Calu3 (cell line): ENCODE data around the gene URI1. TPM values are rescaled to one million over a fixed set of nuclear protein-coding genes. Genes with fewer than 3 reads are reported as not detected.
"Not testable (repeated sequence)": the region's sequence is repeated elsewhere in the genome, so short reads cannot be mapped to it uniquely, and the experiment has no call there.

Experiments used
- BruUV-seq: library from RNA; stranded (reverse); fragments of 400-500 nt; replicated peaks from 2 replicates; lab custom pipeline; 2021; lab: Mats Ljungman, UMichigan
- CTCF ChIA-PET: fragments of 300-600 bp; sonication (Branson Sonifier 250); formaldehyde crosslinking; loops from one replicate; lab custom pipeline; 2022; ENCODE audit warnings: antibody characterized with exemption; lab: Charles Lee
- DNase-seq: peaks from one replicate; pipeline ENCODE4 v3.0.0; 2022
- H3K27ac Mint-ChIP-seq: one replicate; pipeline ENCODE4 v1.8.0; 2022; ENCODE audit warnings: mixed read lengths; ENCODE audit not compliant: unreplicated experiment
- H3K27me3 Mint-ChIP-seq: one replicate; pipeline ENCODE4 v1.8.0; 2022; ENCODE audit warnings: mixed read lengths; ENCODE audit not compliant: unreplicated experiment
- H3K36me3 Mint-ChIP-seq: one replicate; pipeline ENCODE4 v1.8.0; 2022; ENCODE audit warnings: mild to moderate bottlenecking, moderate library complexity, mixed read lengths; ENCODE audit not compliant: insufficient read depth, unreplicated experiment
- H3K4me1 Mint-ChIP-seq: one replicate; pipeline ENCODE4 v1.8.0; 2022; ENCODE audit warnings: mild to moderate bottlenecking, low read depth, mixed read lengths; ENCODE audit not compliant: unreplicated experiment
- H3K4me3 Mint-ChIP-seq: one replicate; pipeline ENCODE4 v1.8.0; 2022; ENCODE audit warnings: mild to moderate bottlenecking, low read depth, moderate library complexity, mixed read lengths; ENCODE audit not compliant: unreplicated experiment
- H3K9me3 Mint-ChIP-seq: one replicate; pipeline ENCODE4 v1.8.0; 2022; ENCODE audit warnings: low read depth, mixed read lengths; ENCODE audit not compliant: unreplicated experiment
- CTCF ChIP-seq: fragments of 200-600 bp; IDR thresholded peaks from one replicate; pipeline ENCODE4 v1.8.0; 2022; ENCODE audit warnings: antibody characterized with exemption; ENCODE audit not compliant: unreplicated experiment
- intact Hi-C: fragments of 100-400 bp; cut with micrococcal nuclease; formaldehyde crosslinking; loops from one replicate; pipeline ENCODE4 v1.10.0; 2022; ENCODE audit not compliant: unreplicated experiment
- total RNA-seq: library from RNA; stranded (reverse); gene quantifications from 2 replicates; pipeline ENCODE4 v1.2.3, GENCODE V29; 2022

URI1 gene
- total RNA-seq, 1 experiment from 2014 or later: 50.6 TPM

GRCh38 chr19:29945017-29945416, 3.0 kb downstream of the URI1 start:
- CTCF ChIA-PET: no interaction called here
- no TSS peak for BruUV-seq
- no peak overlapping the region for H3K27ac Mint-ChIP-seq
- no peaks in the 10 kb centered on the region for H3K27me3 Mint-ChIP-seq
- TF ChIP-seq CTCF: no peak
- H3K4me1 Mint-ChIP-seq: peaks cover 33% of the 10 kb centered on the region
- intact Hi-C loops: no loop called here
- H3K36me3 Mint-ChIP-seq: peaks cover 22% of the 10 kb centered on the region
- DNase-seq: no peak
- no peak overlapping the region for H3K4me3 Mint-ChIP-seq
- peaks cover 3% of the 10 kb centered on the region for H3K9me3 Mint-ChIP-seq

- H3K27me3 Mint-ChIP-seq: no peaks in the 10 kb centered on the region
- no peak for TF ChIP-seq CTCF
- H3K4me1 Mint-ChIP-seq: peaks cover 37% of the 10 kb centered on the region
- intact Hi-C loops: no loop called here
- no peak overlapping the region for H3K27ac Mint-ChIP-seq
- H3K4me3 Mint-ChIP-seq: no peak overlapping the region
- no peak for DNase-seq
- BruUV-seq: no TSS peak
- H3K9me3 Mint-ChIP-seq: peaks cover 3% of the 10 kb centered on the region
- peaks cover 24% of the 10 kb centered on the region for H3K36me3 Mint-ChIP-seq
- CTCF ChIA-PET: interaction anchor here (0.6 kb wide), 1 partner anchor 15 kb away, joined by 4 read pairs; no protein-coding TSS in a partner anchor
Measured at GRCh38 chr19:29945433-29945832, 3.4 kb downstream of the URI1 start.

- BruUV-seq: no TSS peak
- intact Hi-C loops: no loop called here
- Mint-ChIP-seq H3K27ac (no peak overlapping the region), H3K27me3 (no peaks in the 10 kb centered on the region), H3K4me3 (no peak overlapping the region), H3K36me3 (peaks cover 26% of the 10 kb centered on the region), H3K9me3 (peaks cover 3% of the 10 kb centered on the region), H3K4me1 (peaks cover 41% of the 10 kb centered on the region)
- CTCF ChIA-PET: no interaction called here
- TF ChIP-seq CTCF: no peak
- DNase-seq: no peak
Measured at GRCh38 chr19:29946645-29947044, 4.6 kb downstream of the URI1 start.

GRCh38 chr19:29947871-29948270, 5.8 kb downstream of the URI1 start:
- no peak for DNase-seq
- H3K27me3 Mint-ChIP-seq: no peaks in the 10 kb centered on the region
- H3K27ac Mint-ChIP-seq: no peak overlapping the region
- no peak overlapping the region for H3K4me3 Mint-ChIP-seq
- intact Hi-C loops: no loop called here
- CTCF ChIA-PET: no interaction called here
- H3K36me3 Mint-ChIP-seq: peaks cover 17% of the 10 kb centered on the region
- peaks cover 41% of the 10 kb centered on the region for H3K4me1 Mint-ChIP-seq
- BruUV-seq: no TSS peak
- H3K9me3 Mint-ChIP-seq: peaks cover 3% of the 10 kb centered on the region
- no peak for TF ChIP-seq CTCF

- H3K4me1 Mint-ChIP-seq: peaks cover 41% of the 10 kb centered on the region
- H3K27ac Mint-ChIP-seq, H3K27me3 Mint-ChIP-seq, H3K4me3 Mint-ChIP-seq, H3K36me3 Mint-ChIP-seq, DNase-seq, intact Hi-C loops, H3K9me3 Mint-ChIP-seq, BruUV-seq: not testable (repeated sequence)
- CTCF ChIA-PET: interaction anchor here (0.6 kb wide), 1 partner anchor 11 kb away, joined by 3 read pairs; no protein-coding TSS in a partner anchor
Measured at GRCh38 chr19:29948759-29949470, 6.9 kb downstream of the URI1 start.
